HG03135 (cell line): ENCODE data around the gene NIN.

Source experiments
- ATAC-seq: cut with Tn5 transposase; IDR thresholded peaks from one replicate; pipeline ENCODE4 v1.9.1; 2021; ENCODE audit warnings: mild to moderate bottlenecking, moderate library complexity; ENCODE audit not compliant: unreplicated experiment

Gene NIN, protein sequence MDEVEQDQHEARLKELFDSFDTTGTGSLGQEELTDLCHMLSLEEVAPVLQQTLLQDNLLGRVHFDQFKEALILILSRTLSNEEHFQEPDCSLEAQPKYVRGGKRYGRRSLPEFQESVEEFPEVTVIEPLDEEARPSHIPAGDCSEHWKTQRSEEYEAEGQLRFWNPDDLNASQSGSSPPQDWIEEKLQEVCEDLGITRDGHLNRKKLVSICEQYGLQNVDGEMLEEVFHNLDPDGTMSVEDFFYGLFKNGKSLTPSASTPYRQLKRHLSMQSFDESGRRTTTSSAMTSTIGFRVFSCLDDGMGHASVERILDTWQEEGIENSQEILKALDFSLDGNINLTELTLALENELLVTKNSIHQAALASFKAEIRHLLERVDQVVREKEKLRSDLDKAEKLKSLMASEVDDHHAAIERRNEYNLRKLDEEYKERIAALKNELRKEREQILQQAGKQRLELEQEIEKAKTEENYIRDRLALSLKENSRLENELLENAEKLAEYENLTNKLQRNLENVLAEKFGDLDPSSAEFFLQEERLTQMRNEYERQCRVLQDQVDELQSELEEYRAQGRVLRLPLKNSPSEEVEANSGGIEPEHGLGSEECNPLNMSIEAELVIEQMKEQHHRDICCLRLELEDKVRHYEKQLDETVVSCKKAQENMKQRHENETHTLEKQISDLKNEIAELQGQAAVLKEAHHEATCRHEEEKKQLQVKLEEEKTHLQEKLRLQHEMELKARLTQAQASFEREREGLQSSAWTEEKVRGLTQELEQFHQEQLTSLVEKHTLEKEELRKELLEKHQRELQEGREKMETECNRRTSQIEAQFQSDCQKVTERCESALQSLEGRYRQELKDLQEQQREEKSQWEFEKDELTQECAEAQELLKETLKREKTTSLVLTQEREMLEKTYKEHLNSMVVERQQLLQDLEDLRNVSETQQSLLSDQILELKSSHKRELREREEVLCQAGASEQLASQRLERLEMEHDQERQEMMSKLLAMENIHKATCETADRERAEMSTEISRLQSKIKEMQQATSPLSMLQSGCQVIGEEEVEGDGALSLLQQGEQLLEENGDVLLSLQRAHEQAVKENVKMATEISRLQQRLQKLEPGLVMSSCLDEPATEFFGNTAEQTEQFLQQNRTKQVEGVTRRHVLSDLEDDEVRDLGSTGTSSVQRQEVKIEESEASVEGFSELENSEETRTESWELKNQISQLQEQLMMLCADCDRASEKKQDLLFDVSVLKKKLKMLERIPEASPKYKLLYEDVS (N-terminal part only)

DNA sequence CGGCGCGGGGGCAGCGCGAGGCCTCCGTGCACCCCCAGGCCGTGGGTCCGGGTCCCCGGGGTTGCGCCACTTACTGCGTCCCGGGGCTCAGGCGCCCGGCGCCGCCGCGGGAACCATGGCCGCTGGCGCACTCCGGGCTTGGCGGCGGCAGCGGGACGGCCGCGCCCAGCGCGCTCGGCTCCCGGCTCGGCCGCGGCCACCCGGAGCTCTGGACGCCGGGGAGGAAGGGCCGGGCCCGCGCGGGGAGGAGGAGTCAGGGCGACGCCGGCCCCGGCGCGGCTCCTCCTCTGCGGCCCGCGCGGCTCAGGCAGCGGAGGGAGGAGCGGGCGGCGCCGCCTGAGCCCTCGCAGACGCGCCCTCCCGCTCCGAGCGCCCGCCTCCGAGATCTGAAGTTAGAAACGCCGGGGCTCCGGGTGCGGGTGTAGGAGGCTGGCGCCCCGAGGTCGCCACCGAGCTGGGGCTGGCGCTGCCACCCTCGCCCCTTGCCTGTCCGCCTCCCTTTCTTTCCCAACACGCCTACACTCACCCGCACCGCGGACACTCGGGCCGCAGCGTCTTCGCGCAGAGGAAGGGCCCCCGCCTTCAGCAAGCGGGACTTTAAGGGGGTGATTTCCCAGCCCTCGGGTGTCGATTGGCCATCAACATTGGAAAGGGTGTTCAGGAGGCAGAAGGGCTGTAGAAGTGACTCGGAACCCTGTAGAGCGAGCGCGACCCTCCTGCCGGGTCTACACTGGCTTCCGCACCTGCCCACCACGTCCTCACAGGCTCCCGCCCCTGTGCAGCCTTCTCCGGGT lies at the start of gene NIN:
Gene NIN, minus strand, starts transcription at position 231 of the 794 bp plus-strand sequence. CDS start 9,106 bp downstream, outside the sequence.
- ATAC-seq: peak; percentile 79

DNA sequence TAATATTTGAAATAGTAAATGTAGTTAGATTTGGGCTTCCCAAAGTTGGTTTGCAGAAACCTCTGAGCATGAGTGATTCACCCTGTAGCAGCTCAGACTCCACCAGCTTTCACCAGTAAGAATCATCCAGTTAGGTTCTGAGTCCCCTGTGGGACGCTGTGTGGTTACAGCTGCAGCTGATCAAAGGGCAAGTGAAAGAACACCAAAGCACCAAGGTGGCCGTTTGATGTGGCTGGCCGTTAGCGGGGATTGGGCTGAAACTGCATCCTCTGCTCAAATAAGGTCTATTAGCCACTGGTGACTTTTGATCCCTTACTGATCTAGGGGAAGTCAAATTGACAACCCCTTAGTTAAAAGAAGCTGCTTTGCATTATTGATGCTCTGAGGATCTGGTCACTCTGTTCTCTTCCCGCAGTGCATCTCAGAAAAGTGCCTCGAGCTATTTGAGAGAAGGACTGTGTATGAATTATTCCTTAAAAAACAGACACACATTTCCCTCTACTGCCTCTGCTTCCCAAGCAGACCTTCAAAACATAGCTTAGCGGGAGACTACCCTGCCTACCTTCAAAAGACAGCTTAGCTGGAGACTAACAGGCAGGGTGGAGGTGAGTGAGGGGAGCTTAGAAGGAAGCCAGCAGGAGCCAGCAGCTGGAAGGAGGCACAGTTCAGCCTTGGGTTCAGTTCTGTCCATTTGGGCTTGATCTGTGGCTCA lies 44.6 kb upstream of the NIN start:
- ATAC-seq: peak; percentile 90

DNA sequence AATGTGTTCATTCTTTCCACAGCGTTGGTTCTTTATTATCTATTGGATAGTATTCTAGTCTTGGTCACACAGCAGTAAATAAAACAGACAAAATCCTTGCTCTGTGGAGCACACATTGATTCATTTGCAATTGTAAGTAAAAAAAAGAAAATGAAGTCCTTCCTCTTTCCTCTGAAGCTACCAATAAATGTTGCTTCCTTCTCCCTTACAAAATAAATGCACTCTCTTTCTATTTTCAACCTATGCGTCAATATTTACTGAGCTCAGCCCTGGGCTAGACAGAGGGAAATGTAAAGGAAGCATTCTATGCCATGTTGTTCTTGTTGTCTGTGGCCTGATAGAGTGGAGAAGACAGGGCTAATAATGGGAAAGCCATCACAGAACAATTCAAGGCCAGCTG lies 43.8 kb upstream of the NIN start:
- no peak for ATAC-seq

DNA sequence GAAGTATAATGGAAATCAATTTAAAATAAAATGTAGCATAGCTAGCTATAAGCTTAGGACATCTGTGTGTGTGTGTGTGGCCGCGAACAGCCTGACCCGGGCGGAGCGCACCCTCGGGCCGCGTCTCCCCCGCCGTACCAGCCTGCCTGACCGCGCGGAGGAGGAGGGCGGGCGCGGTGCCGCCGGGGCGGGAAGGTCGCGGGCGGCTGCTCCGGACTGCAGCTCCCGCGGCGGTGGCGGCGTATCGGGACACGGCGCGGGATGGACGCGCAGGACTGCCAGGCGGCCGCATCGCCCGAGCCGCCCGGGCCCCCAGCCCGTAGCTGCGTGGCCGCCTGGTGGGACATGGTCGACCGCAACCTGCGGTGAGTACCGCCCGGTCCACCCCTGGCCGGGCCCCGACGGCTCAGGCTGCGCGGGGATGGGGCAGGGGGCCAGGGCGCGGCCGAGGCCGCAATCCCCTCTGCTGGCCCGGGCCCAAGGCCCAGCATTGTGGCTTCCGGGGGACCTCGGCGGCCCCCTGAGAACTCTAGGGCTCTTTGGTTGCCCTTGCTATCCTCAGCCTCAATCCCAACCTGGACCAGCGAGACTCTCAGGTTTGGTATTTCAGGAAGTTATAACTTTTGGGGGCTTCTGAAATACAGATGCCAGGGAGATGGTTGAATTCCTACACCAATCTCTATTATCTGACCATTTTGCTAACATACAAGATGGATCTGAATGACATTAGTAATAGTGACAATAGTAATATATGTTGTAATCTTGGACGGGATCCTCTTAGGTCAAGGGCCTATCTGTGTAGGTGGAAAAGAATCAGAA lies 41.2 kb upstream of the NIN start, which contains the start of gene ABHD12B:
Gene ABHD12B, plus strand, starts transcription at position 140 of the 819 bp plus-strand sequence. Its CDS starts 122 bp downstream, at position 262.
- ATAC-seq: no peak

DNA sequence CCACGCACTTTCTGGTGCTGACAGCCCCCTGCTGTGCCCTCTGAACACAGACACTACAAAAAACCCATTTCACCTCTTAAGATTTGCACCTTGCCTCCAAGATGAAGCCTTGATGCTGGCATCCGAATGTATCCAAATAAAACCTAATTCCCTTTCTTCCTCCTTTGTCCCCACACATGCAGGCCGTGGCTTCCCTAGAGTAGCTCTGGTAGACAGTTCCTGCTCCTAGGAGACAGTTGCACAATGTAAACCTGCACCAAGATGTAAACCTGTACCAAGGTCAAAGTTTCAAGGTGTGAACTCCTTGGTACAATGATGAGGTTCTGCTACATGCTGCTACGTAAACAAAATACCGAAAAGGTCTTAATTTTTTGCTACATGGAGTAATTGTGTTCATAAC lies 40.3 kb upstream of the NIN start:
- ATAC-seq: no peak

DNA sequence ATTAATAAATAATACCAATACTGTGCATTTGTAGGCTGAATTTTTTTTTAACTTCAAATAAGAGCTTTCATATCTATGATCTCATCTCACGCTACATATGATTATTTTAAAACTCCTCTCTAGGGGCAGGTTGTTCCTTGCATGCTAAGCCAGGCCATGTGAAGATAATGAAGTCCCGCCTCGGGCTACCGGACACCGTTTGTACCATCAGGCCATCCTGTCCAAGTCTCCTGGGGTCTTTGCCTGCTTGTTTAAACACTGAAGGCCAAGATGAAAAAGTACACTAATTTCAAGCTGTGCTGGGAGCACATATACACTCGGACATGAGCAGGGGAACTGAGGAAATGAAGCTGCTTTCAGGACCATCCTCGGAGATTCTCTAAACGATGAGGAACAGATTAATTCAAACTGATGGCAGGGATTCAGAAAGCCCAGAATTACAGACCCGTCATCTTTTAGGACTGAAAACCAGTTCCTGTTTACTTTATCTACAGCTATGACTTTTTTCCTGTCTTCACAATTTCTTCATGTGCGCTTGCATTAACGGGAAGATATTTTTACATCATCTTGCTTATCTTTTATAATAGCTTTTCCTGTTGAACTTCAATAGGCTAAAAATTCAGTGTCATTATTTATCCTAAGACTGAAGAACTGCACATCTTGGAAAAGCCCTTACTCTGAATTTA lies 34.6 kb upstream of the NIN start:
- ATAC-seq: no peak

DNA sequence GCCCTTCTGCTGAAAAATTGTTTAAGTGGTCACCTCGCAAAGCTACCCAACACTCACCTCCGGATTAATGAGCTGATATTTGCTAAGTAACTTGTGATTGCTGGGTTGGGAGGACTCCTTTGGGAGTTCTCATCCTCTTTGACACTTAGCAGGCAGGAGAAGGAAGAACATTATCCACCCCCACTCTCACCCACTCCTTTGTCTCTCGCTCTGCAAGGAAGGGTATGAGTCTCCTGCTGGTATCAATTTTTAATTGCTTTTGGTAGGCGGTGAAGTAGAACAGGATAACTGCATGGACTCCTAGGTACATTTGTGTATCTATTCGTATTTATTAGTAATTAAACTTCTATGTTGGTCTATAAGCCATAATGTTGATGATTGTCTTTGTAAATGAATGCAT lies 34.0 kb upstream of the NIN start:
- no peak for ATAC-seq

DNA sequence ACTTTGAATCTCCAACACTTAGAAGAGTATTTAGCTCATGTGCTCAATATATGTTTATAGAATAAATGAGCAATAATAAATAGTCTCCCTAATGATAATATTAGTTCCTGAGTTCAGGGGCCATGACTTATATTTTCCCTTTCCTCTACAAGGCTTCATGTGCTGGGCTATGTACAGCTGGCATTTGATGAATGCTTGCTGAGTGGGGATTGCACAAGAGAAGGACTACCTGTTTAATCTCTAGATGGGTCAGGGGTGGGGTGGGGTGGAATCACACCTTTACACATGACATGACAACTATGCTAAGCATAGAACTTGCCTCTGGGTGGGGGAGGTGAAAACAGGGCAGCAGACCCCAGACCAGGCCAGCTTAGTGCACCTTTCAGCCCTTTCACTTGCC lies 33.3 kb upstream of the NIN start:
- ATAC-seq: no peak

DNA sequence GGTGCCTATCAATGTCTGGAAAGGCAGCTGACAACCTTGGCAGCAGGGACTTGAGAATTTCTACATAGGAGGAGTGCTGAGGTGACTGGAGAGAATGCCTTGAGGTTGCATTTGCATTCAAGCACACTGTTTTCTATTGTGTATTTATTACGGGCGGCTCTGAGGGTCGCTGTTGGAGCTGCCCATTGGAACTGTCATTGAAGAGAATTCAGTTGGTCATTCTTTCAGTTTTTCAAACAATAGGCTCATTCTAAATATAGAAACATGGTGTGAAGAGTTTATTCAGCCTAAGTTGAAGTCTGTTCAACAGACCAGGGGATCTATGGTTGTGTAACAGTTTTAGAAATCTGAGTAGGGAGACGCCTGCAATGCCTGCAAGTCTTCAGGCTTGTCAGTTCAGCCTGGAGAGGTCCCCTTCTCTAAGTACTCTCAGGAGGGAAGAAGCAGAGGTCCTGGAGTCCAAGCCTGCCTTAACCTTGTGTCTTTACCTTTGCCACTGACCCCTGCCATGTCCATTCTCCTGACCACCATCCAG lies 31.1 kb upstream of the NIN start:
- ATAC-seq: no peak

DNA sequence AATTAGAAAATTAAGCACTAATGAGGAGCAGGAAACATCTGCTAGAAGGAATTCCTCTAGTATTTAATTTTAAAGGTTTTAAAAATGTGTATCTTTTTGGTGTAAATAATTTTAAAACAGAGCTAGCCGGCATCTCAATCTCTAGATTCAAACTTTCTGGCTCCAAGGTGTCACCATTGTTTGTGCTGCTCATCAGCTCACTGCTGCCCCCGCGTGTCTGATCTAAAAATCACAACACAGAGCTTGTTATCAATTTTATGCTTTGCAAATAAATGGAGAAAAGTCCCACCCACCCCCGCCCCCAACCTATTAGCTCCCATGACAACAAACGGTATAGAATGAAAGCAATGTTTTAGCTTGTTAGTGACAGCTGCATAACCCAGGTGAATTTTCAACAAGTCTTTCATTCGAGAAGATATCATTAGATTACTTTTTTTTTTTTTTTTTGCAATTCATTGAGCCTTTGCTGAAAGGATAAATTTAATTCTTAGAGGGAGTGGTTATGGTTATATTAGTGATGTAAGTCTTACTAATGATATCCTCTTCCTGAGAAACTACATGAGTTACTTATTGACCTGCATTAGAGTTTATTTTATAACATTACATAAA lies 29.6 kb upstream of the NIN start:
- ATAC-seq: no peak

DNA sequence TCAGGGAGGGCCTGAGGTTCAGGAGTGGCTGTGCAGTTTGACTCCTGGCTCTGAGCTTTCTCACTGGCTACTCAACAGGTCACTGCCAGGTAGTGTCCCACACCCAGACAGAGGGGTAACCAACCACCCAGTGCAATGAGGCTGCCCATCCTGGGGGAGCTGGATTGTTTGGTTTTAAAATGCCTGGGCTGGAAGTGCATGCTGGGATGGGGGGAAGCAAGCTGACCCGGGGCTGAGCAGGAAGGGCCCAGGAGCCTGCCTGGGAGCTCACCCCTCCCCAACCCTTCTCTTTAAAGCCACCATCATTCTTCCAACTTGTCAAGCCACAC lies 28.3 kb upstream of the NIN start:
- ATAC-seq: no peak

DNA sequence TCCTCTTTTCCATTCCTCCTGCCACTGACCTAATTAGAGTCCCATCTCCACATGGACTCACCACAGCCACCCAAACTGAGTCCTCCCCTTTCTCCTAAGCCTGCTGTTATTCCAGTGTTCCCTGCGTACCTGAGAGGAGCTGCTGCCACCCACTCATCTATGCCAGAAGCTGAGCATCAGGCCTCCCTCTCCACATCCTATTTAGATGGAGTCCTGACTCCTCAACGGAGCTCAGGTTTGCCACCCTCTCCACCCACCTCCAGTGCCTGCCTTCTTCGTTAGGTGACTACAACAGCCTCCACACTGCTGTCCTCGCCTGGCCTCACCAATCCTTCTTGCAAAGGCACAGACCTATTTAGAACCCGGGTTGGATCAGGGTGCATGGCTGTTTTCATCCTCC lies 25.7 kb upstream of the NIN start:
- ATAC-seq: no peak

DNA sequence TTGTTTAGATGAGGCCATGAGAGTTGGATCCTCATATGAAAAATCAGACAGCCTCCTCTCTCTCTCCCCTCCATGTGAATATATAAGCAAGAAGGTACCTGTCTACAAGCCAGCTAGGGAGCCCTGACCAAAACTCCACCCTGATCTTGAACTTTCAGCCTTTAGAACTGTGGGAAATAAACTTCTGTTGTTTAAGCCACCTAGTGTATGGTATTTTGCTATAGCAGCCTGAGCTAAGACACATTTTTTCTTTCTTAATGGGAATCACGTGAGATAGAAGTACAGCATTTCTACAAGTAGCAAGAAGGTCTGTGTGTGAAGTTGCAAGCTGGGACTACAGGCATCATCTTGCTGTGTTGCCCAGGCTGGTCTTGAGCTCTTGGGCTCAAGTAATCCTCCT lies 24.6 kb upstream of the NIN start:
- no peak for ATAC-seq

DNA sequence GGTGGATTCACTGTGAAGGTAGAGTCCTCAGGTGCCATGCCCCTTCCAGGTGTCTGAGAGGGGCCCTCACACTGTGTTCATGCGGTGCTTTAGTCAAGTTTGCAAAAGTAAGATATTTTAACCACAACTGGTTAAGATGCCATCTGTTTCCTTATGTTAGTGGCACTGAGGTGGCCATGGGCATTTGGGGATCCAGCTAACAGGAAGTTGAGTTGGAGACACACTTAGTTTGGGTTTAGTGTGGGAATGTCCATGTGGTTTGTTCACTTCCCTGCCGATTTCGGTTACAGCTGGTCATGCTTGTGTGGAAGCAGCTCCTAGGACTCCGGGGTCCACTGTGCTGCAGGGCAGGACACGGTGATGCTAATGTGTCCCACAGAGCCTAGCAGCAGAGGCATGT lies 23.6 kb upstream of the NIN start:
- no peak for ATAC-seq

DNA sequence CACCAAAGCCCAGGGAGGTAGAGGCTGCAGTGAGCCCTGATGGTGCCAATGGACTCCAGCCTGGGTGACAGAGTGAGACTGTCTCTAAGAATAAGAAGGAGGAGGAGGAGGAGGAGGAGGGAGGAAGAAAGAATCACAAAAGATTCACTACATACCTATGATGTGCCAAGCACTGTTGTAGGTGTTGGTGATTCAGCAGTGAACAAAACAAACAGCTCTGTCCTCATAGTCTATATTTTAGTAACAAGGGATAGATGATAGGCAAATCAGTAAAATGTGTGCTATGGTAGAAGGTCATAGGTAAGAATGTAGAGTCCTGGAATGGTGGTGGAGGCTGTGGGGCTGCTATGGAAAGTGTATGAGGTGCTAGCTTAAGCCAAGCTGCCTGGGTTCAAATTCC lies 22.9 kb upstream of the NIN start:
- ATAC-seq: no peak

DNA sequence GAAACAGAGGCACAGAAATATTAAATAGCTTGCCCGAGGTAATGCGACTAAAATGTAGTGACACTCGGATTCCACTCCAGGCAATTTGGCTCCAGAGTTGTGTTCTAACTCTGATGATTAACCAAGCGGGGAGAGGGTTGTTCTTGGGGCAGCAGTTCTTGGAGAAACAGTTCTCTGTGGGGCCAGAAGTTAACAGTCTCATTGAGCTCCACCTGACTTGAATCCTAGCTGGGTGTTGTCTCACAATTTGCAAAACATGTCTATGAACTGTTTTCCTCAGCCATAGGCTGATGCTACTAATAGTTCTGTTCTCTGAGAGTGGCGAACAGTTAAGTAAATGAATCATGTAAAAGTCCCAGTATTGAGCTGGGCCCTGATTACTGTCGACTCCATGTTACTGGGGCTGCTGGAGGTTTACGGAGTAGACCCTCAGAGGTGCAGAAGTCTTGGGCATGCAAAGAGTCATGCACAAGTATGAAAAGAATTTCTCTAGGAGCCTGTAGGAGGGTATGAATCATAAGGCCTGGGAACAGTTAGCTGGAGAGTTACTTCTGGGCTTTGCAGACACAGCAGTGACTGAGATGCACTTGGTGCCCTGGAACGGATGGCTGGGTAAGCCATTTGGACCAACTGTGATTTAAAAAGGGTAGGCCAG lies 15.4 kb upstream of the NIN start:
- no peak for ATAC-seq

DNA sequence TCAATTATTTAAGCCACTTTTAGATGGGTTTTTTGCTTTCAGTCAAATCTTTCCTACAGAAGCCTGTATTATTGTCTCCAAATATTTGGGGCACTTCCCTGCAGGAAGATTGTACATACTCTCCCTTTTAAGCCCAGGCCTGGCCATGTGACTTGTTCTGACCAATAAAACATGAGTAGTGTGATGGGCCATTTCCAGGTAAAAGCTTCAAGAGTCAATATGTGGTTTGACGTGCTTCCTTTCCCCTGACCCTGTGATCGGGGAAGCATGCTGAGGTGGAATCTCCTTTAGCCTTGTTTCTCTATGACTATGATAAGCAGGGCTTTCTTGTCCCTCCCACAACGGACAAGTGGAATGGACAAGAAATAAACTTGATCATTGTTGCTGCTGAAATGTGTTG lies 14.2 kb upstream of the NIN start:
- ATAC-seq: no peak
